ENCODE measurements around the gene APBA2.
"Not testable (repeated sequence)": the region's sequence is repeated elsewhere in the genome, so short reads cannot be mapped to it uniquely, and the experiment has no call there.

Gene APBA2

GRCh38 chr15:29097971-29098370, 212.2 kb downstream of the APBA2 start:
- DNase-seq (ENCODE audit: extremely low read depth, low read depth), result no peak
- TF ChIP-seq, protein P1, sequence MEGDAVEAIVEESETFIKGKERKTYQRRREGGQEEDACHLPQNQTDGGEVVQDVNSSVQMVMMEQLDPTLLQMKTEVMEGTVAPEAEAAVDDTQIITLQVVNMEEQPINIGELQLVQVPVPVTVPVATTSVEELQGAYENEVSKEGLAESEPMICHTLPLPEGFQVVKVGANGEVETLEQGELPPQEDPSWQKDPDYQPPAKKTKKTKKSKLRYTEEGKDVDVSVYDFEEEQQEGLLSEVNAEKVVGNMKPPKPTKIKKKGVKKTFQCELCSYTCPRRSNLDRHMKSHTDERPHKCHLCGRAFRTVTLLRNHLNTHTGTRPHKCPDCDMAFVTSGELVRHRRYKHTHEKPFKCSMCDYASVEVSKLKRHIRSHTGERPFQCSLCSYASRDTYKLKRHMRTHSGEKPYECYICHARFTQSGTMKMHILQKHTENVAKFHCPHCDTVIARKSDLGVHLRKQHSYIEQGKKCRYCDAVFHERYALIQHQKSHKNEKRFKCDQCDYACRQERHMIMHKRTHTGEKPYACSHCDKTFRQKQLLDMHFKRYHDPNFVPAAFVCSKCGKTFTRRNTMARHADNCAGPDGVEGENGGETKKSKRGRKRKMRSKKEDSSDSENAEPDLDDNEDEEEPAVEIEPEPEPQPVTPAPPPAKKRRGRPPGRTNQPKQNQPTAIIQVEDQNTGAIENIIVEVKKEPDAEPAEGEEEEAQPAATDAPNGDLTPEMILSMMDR (IDR thresholded peaks at IDR 0.05; ENCODE audit: low read depth, low read length), result no peak

DNA sequence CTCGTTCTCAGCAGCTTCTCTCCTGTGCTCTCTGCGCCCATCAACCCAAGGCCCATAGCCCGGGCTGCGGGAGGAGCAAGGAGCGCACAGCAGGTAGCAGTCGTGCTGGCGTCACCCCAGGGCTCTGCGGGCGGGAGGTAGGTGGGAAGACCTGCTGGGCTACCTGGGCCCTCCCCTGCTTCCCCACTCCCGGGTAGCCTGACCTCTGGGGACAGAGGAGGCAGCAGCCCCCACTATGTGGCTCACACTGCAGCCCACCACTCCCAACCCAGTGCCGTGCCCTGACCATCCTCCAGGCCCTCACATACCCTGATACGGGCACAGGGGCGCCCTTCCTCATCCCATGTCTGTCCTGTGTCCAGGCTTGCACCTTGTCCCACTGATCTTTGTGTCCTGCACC, 212.9 kb downstream of the APBA2 start:
- DNase-seq (ENCODE audit: extremely low read depth, low read depth), result no peak
- TF ChIP-seq, protein P1 (IDR thresholded peaks at IDR 0.05; ENCODE audit: low read depth, low read length), result no peak

GRCh38 chr15:29099131-29099880, 213.5 kb downstream of the APBA2 start:
- TF ChIP-seq, protein P1 (IDR thresholded peaks at IDR 0.05; ENCODE audit: low read depth, low read length), result no peak
- DNase-seq (ENCODE audit: extremely low read depth, low read depth), result no peak

GRCh38 chr15:29100486-29101000, 214.8 kb downstream of the APBA2 start:
- TF ChIP-seq, protein P1 (IDR thresholded peaks at IDR 0.05; ENCODE audit: low read depth, low read length), result no peak
- no peak for DNase-seq (ENCODE audit: extremely low read depth, low read depth)

GRCh38 chr15:29101491-29101890, 215.7 kb downstream of the APBA2 start:
- TF ChIP-seq, protein P1 (IDR thresholded peaks at IDR 0.05; ENCODE audit: low read depth, low read length), result no peak
- DNase-seq (ENCODE audit: extremely low read depth, low read depth), result no peak

GRCh38 chr15:29102173-29102794, 216.5 kb downstream of the APBA2 start:
- TF ChIP-seq, protein P1 (IDR thresholded peaks at IDR 0.05; ENCODE audit: low read depth, low read length), result peak; percentile 68
- DNase-seq (ENCODE audit: extremely low read depth, low read depth), result not testable (repeated sequence)

All from AG09319 (cell line).